B cell (primary cell): ENCODE measurements around the gene PCBP2. TPM values are rescaled to one million over a fixed set of nuclear protein-coding genes. Genes with fewer than 3 reads are reported as not detected.

Experiments used
- ATAC-seq: fragments of 200-7000 bp; cut with Tn5 transposase; one replicate; pipeline ENCODE4 v1.10.0; 2021; ENCODE audit warnings: low read depth, mild to moderate bottlenecking, moderate number of reproducible peaks, moderate library complexity
- CTCF ChIA-PET: fragments of 350-600 bp; sonication (Branson Sonifier 250); formaldehyde crosslinking; loops from one replicate; lab custom pipeline; 2021; ENCODE audit warnings: antibody characterized with exemption, inconsistent platforms; lab: Charles Lee
- POLR2A ChIA-PET: fragments of 350-600 bp; sonication (Branson Sonifier 250); formaldehyde crosslinking; loops from one replicate; lab custom pipeline; 2021; ENCODE audit warnings: antibody characterized with exemption; lab: Charles Lee
- DNase-seq: peaks from one replicate; pipeline ENCODE4 v3.0.0; 2013
- H2AFZ ChIP-seq: 2 replicates; pipeline ENCODE4 v1.6.1; 2012; ENCODE audit warnings: mild to moderate bottlenecking, low read depth, low read length; ENCODE audit not compliant: insufficient read depth, poor library complexity, severe bottlenecking
- H3K27ac ChIP-seq, 2 donors: 1 replicate in 1 of 2; 2 replicates in 1 of 2; pipeline ENCODE4 v1.5.1; 2012 to 2013; ENCODE audit warnings: low read length in 2 of 2, mild to moderate bottlenecking in 2 of 2, moderate library complexity in 1 of 2
- H3K27me3 ChIP-seq, 4 experiments: fragments of 200-600 bp in 1 of 4; sonication (generic) in 1 of 4; replicated peaks in 1 of 4; 1 replicate in 2 of 4; 2 replicates in 2 of 4; pipeline versions ENCODE4 v1.6.1 to v1.7.0; 2013 to 2016; ENCODE audit warnings: low read length in 3 of 4, mild to moderate bottlenecking in 2 of 4, mixed read lengths in 1 of 4, moderate library complexity in 1 of 4; ENCODE audit not compliant: insufficient read depth in 4 of 4, control insufficient read depth in 3 of 4; ENCODE audit errors: control extremely low read depth in 1 of 4
- H3K36me3 ChIP-seq, 2 experiments: replicated peaks in 1 of 2; 1 replicate in 1 of 2; 2 replicates in 1 of 2; pipeline versions ENCODE4 v1.6.1 to v1.7.1; 2013; ENCODE audit warnings: low read length in 1 of 2; ENCODE audit not compliant: insufficient read depth in 2 of 2, control insufficient read depth in 1 of 2; ENCODE audit errors: control extremely low read depth in 1 of 2, extremely low read depth in 1 of 2
- H3K4me1 ChIP-seq, 2 donors: fragments of 200-600 bp in 1 of 2; sonication (generic) in 1 of 2; 1 replicate in 1 of 2; 2 replicates in 1 of 2; pipeline versions ENCODE4 v1.5.1 to v1.6.1; 2013 to 2017; ENCODE audit warnings: low read length in 2 of 2; ENCODE audit not compliant: control insufficient read depth in 2 of 2, insufficient read depth in 2 of 2
- H3K4me2 ChIP-seq: replicated peaks from 2 replicates; pipeline ENCODE3; 2012; ENCODE audit warnings: mild to moderate bottlenecking, low read depth, low read length; ENCODE audit not compliant: poor library complexity, severe bottlenecking
- H3K4me3 ChIP-seq, 5 experiments: fragments of 200-600 bp in 1 of 5; sonication (generic) in 1 of 5; 1 replicate in 3 of 5; 2 replicates in 2 of 5; pipeline versions ENCODE4 v1.5.1 to v1.7.0; 2011 to 2016; ENCODE audit warnings: low read length in 4 of 5, mild to moderate bottlenecking in 4 of 5, low read depth in 2 of 5, control low read depth in 1 of 5, moderate library complexity in 1 of 5; ENCODE audit not compliant: insufficient read depth in 1 of 5; ENCODE audit errors: control extremely low read depth in 1 of 5, extremely low read depth in 1 of 5
- H3K79me2 ChIP-seq: fragments of 200-600 bp; sonication (generic); one replicate; pipeline ENCODE4 v1.6.0; 2016; ENCODE audit warnings: low read length; ENCODE audit not compliant: control insufficient read depth, insufficient read depth
- H3K9ac ChIP-seq: fragments of 200-600 bp; sonication (generic); 2 replicates; pipeline ENCODE4 v1.6.1; 2017; ENCODE audit warnings: mild to moderate bottlenecking, low read length, moderate library complexity
- H3K9me3 ChIP-seq, 3 donors: one replicate each; pipeline versions ENCODE4 v1.6.1 to v1.7.1; 2013; ENCODE audit warnings: low read length in 2 of 3; ENCODE audit not compliant: control insufficient read depth in 2 of 3, insufficient read depth in 1 of 3; ENCODE audit errors: control extremely low read depth in 1 of 3
- H4K20me1 ChIP-seq: 2 replicates; pipeline ENCODE4 v1.6.0; 2012; ENCODE audit warnings: mild to moderate bottlenecking, low read length; ENCODE audit not compliant: insufficient read depth, control insufficient read depth, poor library complexity, severe bottlenecking
- H3K27ac Mint-ChIP-seq: one replicate; pipeline ENCODE4 v1.8.0; 2021; ENCODE audit warnings: mixed read lengths
- H3K27me3 Mint-ChIP-seq: one replicate; pipeline ENCODE4 v1.8.0; 2021; ENCODE audit warnings: mixed read lengths
- H3K4me1 Mint-ChIP-seq: one replicate; pipeline ENCODE4 v1.8.0; 2021; ENCODE audit warnings: mixed read lengths
- H3K4me3 Mint-ChIP-seq: one replicate; pipeline ENCODE4 v1.8.0; 2021; ENCODE audit warnings: mixed read lengths
- H3K9me3 Mint-ChIP-seq: one replicate; pipeline ENCODE4 v1.8.0; 2022; ENCODE audit warnings: mixed read lengths; ENCODE audit not compliant: insufficient read depth
- EZH2 ChIP-seq: IDR thresholded peaks from 2 replicates; pipeline ENCODE4 v1.6.1; 2012; ENCODE audit warnings: borderline replicate concordance, low read depth, mild to moderate bottlenecking, moderate library complexity, low read length; ENCODE audit not compliant: insufficient read depth, poor library complexity, severe bottlenecking
- WGBS: methylation state at CpG from one replicate; pipeline ENCODE4 v1.1.5; 2013; ENCODE audit warnings: missing lambda C conversion rate; ENCODE audit not compliant: insufficient coverage; 5-methylcytosine and 5-hydroxymethylcytosine counted together
- intact Hi-C: fragments of 100-400 bp; cut with micrococcal nuclease; formaldehyde crosslinking; loops from one replicate; pipeline ENCODE4 v1.10.0; 2022
- polyA plus RNA-seq: library from polyadenylated mRNA; depleted of rRNA; stranded (reverse); fragments of >200 nt; gene quantifications from 2 replicates; pipeline ENCODE4 v1.2.3, GENCODE V29; 2012
- total RNA-seq, 2 donors: library from RNA; stranded (reverse); fragments of 120-200 nt in 1 of 2; gene quantifications; 1 replicate in 1 of 2; 2 replicates in 1 of 2; pipeline versions ENCODE4 v1.2.3 to v1.2.4, GENCODE V29; 2013 to 2022
- TF ChIP-seq, protein P1 (sequence below): fragments of 200-600 bp; IDR thresholded peaks from one replicate; pipeline ENCODE4 v1.8.0; 2022; ENCODE audit warnings: antibody characterized with exemption, mild to moderate bottlenecking

The PCBP2 gene
- total and polyA plus RNA-seq, 2 donors (not counting 1 experiment from before 2014, with no cell fraction given): 492 to 944 TPM

- H4K20me1 ChIP-seq: peaks cover 92% of the 10 kb centered on the region
- Mint-ChIP-seq H3K4me3 (no peak overlapping the region), H3K27ac (no peak overlapping the region), H3K27me3 (no peaks in the 10 kb centered on the region), H3K9me3 (no peaks in the 10 kb centered on the region), H3K4me1 (peaks cover 26% of the 10 kb centered on the region)
- H3K4me1 ChIP-seq: peaks cover 15 to 16% of the 10 kb centered on the region in 2 donors
- H3K79me2 ChIP-seq: peaks cover 88% of the 10 kb centered on the region
- ChIA-PET CTCF (interaction anchor here (1.0 to 1.6 kb wide), 2 partner anchors 17 to 104 kb away, joined by 3 to 5 read pairs; no protein-coding TSS in a partner anchor), POLR2A (no interaction called here)
- no peak for DNase-seq
- intact Hi-C loops: no loop called here
- peaks cover 15 to 74% of the 10 kb centered on the region in 2 experiments for H3K36me3 ChIP-seq
- H3K9ac ChIP-seq: no peak overlapping the region
- no peak overlapping the region for H3K4me3 ChIP-seq
- H3K4me2 ChIP-seq: no peak overlapping the region
- ATAC-seq: no peak
- no peaks in the 10 kb centered on the region for H3K27me3 ChIP-seq
- TF ChIP-seq, protein P1, sequence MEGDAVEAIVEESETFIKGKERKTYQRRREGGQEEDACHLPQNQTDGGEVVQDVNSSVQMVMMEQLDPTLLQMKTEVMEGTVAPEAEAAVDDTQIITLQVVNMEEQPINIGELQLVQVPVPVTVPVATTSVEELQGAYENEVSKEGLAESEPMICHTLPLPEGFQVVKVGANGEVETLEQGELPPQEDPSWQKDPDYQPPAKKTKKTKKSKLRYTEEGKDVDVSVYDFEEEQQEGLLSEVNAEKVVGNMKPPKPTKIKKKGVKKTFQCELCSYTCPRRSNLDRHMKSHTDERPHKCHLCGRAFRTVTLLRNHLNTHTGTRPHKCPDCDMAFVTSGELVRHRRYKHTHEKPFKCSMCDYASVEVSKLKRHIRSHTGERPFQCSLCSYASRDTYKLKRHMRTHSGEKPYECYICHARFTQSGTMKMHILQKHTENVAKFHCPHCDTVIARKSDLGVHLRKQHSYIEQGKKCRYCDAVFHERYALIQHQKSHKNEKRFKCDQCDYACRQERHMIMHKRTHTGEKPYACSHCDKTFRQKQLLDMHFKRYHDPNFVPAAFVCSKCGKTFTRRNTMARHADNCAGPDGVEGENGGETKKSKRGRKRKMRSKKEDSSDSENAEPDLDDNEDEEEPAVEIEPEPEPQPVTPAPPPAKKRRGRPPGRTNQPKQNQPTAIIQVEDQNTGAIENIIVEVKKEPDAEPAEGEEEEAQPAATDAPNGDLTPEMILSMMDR: no peak
- TF ChIP-seq EZH2: no peak
- no peak overlapping the region for H3K27ac ChIP-seq
- H2AFZ ChIP-seq: no peak overlapping the region
- 100% methylated on average over 1 of the region's 6 CpGs for WGBS
- no peaks in the 10 kb centered on the region for H3K9me3 ChIP-seq
Measured at GRCh38 chr12:53456654-53457366, 4.9 kb downstream of the PCBP2 start.

DNA sequence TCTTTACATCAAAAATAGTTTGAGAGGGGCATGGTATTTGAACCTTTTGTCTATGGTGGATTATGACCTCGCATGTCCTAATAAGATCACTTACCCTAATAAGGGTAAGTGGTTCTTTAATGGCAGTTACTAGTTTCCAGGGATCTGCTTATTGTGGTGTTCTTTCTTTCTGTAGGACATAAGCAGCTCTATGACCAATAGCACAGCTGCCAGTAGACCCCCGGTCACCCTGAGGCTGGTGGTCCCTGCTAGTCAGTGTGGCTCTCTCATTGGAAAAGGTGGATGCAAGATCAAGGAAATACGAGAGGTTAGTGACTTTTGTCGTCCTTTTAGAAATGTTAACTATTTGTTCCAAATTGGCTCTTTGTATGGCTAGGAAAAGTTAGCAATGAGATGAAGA lies 7.2 kb downstream of the PCBP2 start:
- no peak overlapping the region for H3K4me3 Mint-ChIP-seq
- H3K9me3 Mint-ChIP-seq: no peaks in the 10 kb centered on the region
- ChIA-PET CTCF (interaction anchor here (0.7 to 1.2 kb wide), 2 partner anchors 17 to 114 kb away, joined by 3 read pairs; no protein-coding TSS in a partner anchor), POLR2A (interaction anchor here (0.7 kb wide), 1 partner anchor 33 kb away, joined by 3 read pairs; no protein-coding TSS in a partner anchor)
- intact Hi-C loops: no loop called here
- H3K4me1 Mint-ChIP-seq: peaks cover 12% of the 10 kb centered on the region
- H3K9ac ChIP-seq: no peak overlapping the region
- peaks cover 96% of the 10 kb centered on the region for H3K79me2 ChIP-seq
- no peak overlapping the region for H2AFZ ChIP-seq
- H3K27me3 Mint-ChIP-seq: no peaks in the 10 kb centered on the region
- no peak overlapping the region for H3K4me3 ChIP-seq
- ATAC-seq (no peak), DNase-seq (no peak)
- WGBS: 93% methylated on average over 3 of the region's 4 CpGs
- H4K20me1 ChIP-seq: peaks cover 96% of the 10 kb centered on the region
- H3K4me1 ChIP-seq: peaks cover 3% of the 10 kb centered on the region in 2 donors
- H3K27ac Mint-ChIP-seq: no peak overlapping the region
- no peak overlapping the region for H3K4me2 ChIP-seq
- TF ChIP-seq EZH2: no peak
- TF ChIP-seq, protein P1: no peak
- no peaks in the 10 kb centered on the region for H3K27me3 ChIP-seq
- H3K9me3 ChIP-seq: no peaks in the 10 kb centered on the region
- peaks cover 16 to 97% of the 10 kb centered on the region in 2 experiments for H3K36me3 ChIP-seq
- no peak overlapping the region for H3K27ac ChIP-seq
